GM18505 (cell line): ENCODE measurements around the gene GGT1.
"Not testable (repeated sequence)": the region's sequence is repeated elsewhere in the genome, so short reads cannot be mapped to it uniquely, and the experiment has no call there.

Experiments used
- ATAC-seq: cut with Tn5 transposase; IDR thresholded peaks from one replicate; pipeline ENCODE4 v1.9.1; 2021; ENCODE audit not compliant: unreplicated experiment

The GGT1 gene

DNA sequence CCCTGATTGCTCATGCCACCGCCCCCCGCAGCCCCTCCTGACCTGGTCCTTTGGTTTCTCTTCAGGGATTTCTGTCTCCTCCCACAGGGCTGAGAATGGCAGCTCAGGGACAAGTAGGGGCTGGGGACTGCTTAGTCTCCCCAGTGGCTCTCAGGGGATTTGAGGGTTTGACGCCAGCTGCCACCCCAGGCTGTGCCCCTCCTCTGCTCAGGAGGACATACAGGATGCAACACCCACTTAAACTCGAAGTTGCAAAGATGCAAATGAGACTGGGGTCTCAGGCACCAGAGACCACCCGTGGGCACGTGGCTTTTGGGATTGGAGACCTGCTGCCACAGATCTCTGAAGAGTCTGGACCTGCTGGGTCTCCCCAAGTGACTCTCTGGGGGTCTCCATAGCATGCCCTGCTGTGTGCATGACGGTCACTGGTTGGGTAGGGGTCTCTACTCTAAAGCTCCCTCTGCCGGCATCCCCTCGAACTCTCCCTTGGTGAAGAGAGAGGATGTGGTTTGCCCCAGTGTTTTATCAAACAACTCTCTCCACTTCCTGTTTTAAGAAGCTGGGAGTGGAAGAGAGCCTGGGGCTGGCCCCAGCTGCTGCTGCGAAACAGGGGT, 31.9 kb downstream of the GGT1 start:
- ATAC-seq, result not testable (repeated sequence)

DNA sequence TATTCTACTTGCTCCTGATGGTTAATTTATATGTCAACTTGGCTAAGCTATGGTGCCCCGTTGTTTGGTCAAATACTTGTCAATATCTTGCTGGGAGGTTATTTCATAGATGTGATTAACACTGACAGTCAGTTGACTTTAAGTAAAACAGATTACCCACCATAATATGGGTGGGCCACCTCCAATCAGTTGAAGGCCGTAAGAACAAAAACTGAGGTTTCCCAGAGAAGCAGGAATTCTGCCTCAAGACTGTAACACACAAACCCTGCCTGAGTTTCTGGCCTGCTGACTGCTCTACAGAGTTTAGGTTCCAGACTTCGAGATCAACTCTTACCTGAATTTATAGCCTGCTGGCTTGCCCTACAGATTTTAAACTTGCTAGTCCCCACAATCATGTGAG, 33.5 kb downstream of the GGT1 start:
- ATAC-seq, result not testable (repeated sequence)

DNA sequence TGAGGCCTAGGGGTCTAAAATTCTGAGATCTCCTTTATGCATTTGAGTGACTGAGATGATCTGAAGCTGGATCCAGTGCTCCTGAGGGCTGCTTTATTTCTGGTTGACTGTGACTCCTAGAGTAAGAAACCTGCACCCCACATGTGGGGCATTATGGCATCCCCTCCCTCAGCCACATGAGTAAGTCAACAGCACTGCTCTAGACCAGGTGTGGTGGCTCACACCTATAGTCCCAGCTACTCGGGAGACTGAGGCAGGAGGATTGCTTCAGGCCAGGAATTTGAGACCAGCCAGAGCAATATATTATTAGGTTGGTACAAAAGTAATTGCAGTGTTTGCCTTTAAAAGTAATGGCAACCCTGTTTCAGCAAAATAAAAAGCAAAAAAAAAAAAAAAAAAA, 39.3 kb downstream of the GGT1 start:
- not testable (repeated sequence) for ATAC-seq

DNA sequence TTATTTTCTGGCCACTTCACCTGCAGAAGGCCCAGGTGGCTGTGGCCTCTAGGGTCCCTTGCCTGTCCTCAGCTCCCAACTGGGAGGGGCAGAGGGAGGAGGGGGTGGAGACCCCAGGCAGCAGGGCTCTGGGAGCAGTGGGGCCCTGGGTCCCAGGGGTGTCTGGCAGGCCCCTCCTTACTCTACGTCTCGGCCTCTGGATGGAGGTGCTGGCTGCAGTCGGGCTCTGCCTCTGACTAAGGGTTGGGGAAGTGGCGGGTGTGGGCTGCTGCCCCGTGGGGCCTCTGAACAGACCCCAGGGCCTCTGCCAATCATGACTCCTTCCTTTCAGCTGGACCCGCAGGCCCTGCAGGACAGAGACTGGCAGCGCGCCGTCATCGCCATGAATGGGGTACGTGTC, 41.4 kb downstream of the GGT1 start:
- ATAC-seq, result not testable (repeated sequence)

DNA sequence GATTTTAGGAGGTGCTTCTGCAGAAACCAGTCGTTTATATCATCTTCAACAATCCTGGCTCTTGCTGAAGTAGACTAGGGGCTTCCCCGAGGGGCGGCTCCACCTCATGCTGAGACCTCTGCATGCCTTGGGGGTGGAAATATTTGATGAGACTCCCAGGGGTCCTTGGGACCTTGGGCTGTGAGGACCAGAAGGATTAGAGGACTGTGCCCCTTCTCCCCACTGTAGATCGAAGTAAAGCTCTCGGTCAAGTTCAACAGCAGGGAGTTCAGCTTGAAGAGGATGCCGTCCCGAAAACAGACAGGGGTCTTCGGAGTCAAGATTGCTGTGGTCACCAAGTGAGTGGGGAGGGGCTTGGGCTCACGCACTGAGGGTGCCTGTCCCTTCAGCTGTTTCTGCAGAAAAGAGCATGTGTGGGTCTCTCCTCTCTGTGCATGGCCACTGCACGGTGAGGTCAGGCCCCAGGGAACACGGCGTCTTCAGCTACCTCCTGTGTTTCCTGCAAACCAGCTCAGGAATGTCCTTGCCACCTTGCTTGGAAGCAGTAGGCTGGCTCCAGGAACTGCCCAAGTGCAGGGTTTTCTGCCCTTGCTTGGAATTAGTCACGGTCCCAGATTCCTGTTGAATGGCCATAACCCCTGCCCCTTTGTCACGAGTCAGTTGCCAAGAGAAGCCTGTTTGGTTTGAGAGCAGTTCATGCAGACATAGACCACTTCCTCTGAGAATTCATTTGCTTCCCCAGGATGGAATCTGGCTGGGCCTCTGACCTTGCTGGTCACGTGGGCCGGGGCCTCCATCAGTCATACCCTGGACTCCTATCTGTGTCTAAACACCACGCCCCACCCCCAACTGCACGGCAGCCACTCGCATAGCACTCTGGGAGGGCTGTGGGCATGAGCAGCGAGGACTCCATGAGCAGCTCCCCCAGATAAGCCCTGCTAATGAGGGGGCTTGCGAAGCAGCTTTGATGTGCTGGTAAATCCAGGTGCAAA, 42.7 kb downstream of the GGT1 start:
- not testable (repeated sequence) for ATAC-seq

DNA sequence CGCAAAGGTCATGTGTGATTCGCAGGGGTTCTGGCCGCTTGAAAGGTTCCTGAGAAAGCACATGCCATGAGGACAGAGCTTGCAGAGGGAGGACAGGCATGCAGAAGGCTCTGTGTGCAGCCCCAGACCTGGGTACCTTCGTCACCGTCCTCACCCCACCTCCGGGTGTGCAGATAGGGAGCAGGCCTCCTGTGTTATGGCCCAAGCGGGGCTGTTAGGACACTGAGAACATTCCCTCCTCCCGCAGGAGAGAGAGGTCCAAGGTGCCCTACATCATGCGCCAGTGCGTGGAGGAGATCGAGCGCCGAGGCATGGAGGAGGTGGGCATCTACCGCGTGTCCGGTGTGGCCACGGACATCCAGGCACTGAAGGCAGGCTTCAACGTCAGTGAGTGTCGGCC, 43.8 kb downstream of the GGT1 start:
- not testable (repeated sequence) for ATAC-seq

DNA sequence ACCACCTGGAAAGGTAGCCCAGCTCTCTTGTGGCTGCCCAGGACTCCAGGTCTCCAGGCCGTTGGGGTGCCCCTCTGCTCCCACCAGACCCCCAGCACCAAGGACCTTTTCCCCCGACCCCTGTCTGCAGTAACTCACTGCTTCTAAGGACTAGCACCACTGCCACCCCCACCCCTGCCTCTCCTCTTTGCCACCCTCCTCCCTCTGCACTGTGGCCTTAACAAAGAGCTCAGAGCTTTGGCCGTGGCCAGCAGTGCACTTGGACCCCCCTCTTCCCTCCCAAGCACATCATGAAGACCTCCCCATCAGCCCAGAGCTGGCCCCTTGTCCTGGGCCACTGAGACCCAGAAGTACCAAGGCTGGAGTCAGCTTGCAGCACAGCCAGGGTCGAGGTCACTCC, 46.4 kb downstream of the GGT1 start:
- ATAC-seq, result not testable (repeated sequence)

DNA sequence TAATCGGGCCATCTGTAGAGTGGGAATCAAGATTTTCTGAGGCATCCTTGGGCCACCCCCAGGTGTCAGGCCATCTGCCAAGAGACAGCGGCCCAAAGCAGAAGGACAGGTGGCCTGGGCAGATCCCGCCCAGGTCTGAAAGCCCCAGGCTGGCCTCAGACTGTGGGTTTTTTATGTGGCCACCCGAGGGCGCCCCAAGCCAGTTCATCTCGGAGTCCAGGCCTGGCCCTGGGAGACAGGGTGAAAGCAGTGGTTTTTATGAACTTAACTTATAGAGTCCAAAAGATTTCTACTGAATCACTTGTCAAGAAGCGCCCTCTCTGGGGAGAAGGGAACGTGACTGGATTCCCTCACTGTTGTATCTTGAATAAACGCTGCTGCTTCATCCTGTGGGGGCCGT, 47.9 kb downstream of the GGT1 start:
- ATAC-seq, result not testable (repeated sequence)

DNA sequence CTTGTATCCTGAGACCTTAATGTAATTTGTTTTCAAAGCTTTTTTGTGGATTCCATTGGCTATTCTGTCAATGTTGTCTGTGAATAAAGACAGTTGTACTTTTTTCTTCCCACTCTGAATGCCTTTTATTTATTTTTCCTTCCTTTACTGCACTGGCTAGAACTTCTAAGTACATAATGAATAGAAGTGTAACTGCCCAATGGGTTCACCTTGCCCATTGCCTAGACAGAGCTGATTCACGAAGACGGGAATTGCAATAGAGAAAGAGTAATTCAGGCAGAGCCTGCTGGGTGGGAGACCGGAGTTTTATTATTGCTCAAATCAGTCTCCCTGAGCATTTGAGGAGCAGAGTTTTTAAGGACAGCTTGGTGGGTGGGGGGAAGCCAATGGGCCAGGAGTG, 62.4 kb downstream of the GGT1 start:
- ATAC-seq, result not testable (repeated sequence)

DNA sequence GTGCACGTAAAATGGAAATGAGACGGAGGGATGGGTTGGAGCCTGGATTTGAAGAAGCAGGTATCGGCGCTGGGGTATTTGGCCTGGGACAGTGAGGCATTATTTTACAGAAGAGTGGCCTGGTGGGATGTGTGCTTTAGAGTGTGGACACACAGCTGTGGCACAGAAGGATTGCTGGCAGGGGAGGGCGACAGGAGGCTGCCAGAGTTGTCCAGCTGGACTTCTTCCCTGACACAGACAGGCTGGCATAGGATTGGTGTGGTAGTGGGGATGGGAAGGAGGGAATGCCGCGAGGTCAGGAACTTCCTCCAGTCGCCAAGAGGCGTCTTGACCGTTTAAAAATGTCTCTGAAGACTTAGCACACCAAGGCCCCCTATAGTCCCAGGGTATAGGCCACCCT, 64.9 kb downstream of the GGT1 start:
- not testable (repeated sequence) for ATAC-seq

DNA sequence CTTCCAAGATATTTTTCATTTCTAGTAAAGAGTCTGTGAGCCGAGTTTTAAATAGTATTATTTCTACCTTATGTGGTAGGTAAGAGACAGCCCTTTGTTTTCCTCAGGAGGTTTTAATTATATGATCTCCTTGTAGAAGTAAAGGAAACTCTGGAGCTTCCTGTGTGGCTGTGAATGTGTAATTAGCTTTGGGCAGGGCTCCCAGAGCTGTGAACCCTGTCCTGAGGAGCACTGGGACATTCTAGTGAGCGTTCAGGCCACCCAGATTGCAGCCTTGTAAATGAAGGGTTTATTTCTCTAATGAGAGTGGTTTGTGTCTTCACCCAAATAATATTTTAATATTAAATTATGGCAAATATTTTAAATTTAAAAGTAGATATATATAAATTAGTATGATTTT, 69.5 kb downstream of the GGT1 start:
- not testable (repeated sequence) for ATAC-seq
